HG03439 (cell line): ENCODE measurements around the gene GTF2A2.
"Not testable (repeated sequence)": the region's sequence is repeated elsewhere in the genome, so short reads cannot be mapped to it uniquely, and the experiment has no call there.

Source experiments
- ATAC-seq: cut with Tn5 transposase; IDR thresholded peaks from one replicate; pipeline ENCODE4 v1.9.1; 2021; ENCODE audit warnings: mild to moderate bottlenecking, moderate library complexity; ENCODE audit not compliant: unreplicated experiment

GTF2A2 gene

GRCh38 chr15:59656897-59657634 lies at the start of gene GTF2A2:
TSS of gene GTF2A2 (minus strand) at chr15:59657515. CDS start at chr15:59652277, 5,238 bp downstream.
- ATAC-seq, result peak; percentile 98

DNA sequence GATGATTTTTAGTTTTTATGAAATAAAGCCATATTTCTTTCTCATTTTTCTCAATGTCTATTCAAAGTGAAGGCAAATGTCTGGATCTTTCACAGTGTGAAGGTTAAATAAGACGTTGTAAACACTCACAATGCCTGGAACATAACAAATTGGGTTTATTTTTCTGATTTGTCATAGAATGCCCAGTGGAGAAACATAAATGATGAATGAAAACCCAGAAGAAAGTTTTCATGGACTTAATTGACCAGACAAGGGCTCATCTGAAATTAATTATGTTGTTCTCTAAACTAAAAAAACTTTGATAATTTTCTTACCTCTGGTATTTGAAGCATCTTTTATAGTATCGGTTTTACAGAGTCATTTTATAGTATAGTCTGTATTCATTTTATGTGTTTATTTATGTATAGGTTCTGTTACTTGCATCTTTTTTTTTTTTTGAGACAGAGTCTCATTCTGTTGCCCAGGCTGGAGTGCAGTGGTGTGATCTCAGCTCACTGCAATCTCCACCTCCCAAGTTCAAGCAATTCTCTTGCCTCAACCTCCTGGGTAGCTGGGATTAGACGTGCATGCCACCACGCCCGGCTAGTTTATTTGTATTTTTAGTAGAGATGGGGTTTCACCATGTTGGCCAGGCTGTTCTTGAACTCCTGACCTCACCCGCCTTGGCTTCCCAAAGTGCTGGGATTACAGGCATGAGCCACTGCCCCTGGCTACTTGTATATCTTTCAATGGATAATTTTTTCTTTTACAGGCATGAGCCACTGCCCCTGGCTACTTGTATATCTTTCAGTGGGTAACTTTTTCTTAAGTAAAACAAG lies 46.9 kb upstream of the GTF2A2 start:
- no peak for ATAC-seq

DNA sequence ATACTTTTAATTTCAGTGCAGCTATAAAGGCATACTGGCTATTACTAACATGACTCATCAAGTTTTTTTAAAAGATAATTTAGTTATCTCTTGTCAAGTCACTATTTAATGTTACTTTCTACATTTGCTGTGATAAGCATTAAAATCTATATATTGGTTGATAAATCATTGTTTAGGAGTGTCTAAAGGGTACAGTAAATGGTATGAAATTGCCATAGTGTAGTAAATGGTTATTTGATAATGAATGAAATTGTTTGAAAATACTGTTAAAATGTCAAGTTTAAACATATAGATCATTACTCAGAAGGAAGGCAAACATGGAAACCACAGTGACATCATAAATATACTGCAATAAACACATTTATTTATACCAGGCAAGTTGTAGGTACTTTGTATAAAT lies 45.0 kb upstream of the GTF2A2 start:
- ATAC-seq, result no peak

GRCh38 chr15:59701880-59702279 lies 44.6 kb upstream of the GTF2A2 start:
- no peak for ATAC-seq

GRCh38 chr15:59699810-59700431 lies 42.6 kb upstream of the GTF2A2 start:
- ATAC-seq, result no peak

GRCh38 chr15:59698065-59698464 lies 40.8 kb upstream of the GTF2A2 start:
- ATAC-seq, result not testable (repeated sequence)

DNA sequence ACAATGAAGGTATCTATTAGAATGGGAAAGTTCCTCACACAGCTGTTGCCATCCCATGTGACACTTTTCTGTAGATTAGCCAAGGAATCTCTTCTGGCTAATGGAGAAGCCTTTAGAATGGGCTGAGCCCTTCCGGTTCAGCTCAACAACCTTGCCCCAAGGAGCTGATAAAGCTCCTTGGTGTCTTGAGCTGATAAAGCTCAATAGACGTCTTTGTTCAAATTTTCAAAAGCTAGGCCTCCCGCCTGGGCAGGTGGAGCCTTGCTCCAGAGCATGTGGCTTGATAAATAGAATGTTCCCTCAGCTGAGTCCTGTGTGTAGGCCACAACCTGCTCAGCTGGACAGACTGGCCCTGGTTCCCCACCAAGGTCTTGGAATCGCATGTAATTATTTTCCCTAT lies 39.0 kb upstream of the GTF2A2 start:
- ATAC-seq, result no peak

DNA sequence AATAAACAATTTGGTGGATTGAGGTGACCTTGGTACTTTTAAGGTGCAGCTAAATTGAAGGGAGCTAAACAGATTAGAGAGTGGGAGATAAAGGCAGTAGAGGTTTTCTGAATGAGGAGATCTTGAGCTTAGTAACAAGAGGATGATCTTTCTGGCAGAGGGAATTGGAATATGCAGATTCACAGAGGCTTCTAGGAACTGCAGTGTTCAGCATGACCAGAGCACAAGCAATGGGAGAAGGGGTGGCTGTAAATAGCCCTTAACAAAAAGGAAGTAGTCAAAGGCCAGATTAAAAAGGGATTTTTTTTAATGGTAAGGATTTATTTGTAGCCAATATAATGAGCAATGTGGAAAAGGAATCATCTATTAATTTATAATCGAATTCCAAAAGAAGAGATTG lies 37.5 kb upstream of the GTF2A2 start:
- no peak for ATAC-seq

- no peak for ATAC-seq
Observed at GRCh38 chr15:59691194-59691805, 34.0 kb upstream of the GTF2A2 start.

GRCh38 chr15:59689626-59690236 lies 32.4 kb upstream of the GTF2A2 start:
- no peak for ATAC-seq

DNA sequence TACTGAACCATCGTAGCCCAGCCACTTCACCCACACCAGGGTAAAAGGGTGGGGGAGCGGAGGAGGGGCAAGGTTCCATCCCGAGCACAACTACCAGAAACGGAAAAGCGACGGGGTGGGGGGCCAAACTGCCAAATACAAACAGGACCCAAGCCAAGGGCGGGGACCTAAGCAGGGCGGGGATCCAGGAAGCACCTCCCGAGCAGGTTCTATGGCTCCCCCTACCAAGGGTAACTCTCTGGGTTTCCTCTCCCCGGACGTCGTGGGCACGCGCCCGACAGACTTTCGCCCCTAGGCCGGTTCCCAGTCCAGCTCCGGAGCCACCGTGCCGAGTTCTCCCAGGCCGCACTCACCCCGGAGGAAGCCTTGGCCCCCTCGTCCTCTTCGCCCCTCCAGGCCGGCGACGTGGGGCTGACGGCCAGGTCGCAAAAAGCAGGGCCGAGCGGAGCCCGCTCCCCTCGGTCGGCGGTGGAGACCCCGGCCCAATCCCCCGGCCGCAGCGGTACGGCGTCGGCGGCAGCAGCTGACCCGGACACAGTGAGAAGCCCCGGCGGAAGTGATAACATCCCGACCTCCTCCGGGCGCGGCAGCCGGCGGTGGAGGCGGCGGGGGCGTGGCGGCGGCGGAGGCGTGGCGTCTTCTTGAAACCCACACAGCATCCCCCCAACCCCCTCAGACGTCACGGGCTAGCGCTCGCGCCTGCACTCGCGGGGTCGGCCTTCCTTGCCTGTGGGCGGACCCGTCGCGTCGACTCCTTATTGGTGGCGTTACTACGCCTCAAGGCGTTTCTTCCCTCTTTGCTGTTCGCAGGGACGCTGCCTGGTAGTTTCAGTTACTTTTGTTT lies 31.7 kb upstream of the GTF2A2 start, which contains the start of gene BNIP2:
TSS of gene BNIP2 (minus strand) at position 539 of the 844 bp plus-strand sequence. CDS start 6,863 bp downstream, outside the sequence.
- peak; percentile 81 for ATAC-seq

DNA sequence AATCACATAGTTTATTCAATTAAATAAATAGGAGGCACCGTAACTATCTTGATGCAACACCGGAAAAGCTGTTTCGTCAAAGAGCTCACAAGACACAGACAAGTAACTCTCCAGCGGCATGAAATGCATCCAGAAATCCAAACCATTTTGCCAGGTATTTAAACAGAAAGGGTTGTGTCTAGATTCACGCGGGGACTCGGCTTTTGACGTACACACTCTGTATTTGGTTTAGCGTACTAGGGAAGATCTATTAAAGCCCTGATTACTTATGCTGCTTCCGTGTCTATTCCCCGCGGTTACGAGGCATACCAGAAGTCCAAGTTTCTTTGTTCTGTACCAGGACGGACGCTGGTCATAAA lies 31.1 kb upstream of the GTF2A2 start:
- ATAC-seq, result no peak

DNA sequence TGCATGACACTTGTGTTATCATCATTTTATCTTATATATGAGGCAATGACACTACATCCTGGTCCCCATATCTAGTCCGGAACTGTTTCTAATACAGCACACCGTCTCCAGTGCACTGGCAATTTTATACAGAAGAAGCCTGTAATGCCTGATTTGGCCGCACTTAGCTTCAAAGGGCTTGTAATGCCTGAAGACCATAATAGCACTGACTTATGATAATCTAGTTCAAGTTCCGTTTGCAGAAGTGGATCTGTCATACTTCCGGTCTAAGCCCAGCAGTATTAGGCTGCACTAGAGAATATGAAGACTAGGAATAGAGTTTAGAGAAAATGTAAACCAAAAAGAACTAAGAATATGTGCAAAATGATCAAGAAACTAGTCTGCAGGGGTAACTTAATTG lies 30.5 kb upstream of the GTF2A2 start:
- no peak for ATAC-seq

DNA sequence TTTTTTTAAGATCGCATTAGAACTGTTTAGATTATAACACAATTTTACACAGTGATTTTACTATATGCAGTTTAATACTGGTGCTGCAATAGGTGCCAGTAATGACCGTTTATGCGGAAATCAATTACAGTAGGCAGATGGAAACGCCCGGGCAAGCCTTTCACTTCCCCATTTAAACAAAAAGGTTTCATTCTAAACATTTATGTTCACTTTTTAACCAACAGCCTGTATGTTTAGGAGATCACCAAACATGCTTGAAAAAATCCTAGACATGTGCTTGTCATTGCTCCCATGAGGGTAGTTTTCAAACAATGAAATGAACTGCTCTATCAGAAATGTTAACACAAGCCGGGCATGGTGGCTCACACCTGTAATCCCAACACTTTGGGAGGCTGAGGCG lies 29.1 kb upstream of the GTF2A2 start:
- ATAC-seq, result no peak

DNA sequence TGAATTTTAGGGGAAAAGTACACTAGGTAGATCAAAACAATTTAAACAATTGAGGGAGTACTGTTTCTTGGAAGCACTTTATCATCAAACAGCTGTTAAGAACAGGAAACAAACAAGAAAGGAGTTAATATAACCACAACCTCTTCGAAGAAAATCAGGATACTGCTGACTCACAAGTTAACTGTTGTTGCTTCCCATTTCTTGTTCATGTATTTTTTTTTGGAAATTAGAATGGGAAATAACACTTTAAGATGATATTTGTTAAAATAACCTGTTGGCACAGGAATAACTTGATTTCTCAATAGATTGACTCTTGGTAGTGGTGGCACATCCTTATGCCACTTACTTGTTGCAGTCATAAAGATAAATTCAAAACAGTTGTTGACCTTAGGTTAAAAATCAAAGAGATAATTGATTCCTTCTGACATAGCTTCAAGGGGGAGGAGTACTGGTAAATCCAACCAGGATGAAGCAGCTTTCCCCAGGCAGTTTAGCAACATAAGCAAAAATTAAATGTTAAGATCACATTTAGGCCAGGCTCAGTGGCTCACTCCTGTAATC lies 28.5 kb upstream of the GTF2A2 start:
- no peak for ATAC-seq

- no peak for ATAC-seq
Observed at GRCh38 chr15:59680870-59681269, 23.6 kb upstream of the GTF2A2 start.

- no peak for ATAC-seq
Observed at GRCh38 chr15:59680346-59680745, 23.0 kb upstream of the GTF2A2 start.

DNA sequence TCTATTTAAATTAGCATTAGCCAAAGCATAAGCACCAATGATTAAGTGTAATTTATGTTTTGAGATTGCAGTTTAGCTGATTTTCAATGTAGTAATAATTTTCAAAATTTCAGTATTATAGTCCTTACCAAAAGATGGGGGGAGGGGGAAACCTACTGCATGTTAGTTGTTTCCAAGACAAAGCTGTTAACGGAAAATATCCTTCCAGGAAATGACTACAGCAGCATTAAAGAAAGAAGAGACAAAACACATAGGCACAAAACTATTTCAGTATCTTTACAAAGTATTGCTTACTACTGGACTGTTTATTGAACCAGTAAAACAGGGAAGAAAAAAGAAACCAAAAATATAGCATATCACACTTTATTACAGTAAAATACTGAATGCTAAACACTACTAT lies 21.3 kb upstream of the GTF2A2 start:
- ATAC-seq, result no peak

DNA sequence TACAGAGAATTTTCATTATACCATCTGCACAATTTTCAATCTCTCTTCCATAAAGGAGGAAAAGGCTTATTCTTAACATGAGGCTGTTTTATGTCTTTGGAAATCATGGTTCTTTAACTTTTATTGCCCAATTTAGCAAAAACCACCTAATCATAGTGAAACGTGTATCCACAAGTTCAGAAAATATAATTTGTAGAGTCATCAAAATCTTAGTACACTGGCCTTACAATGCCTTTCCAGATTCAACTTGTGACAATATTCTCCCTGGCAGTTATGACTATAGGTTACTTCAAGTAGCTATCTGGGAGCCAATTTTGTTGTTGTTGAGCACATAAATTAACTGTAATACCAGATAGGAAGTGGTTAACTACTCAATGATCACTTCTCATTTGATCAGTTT lies 20.9 kb upstream of the GTF2A2 start:
- ATAC-seq, result no peak

GRCh38 chr15:59676565-59676964 lies 19.2 kb upstream of the GTF2A2 start:
- no peak for ATAC-seq
